Stimulated activated CD8-positive, alpha-beta memory T cell treated with anti-CD3 and anti-CD28 coated beads, Interleukin-7, amount 100 ng/mL, for 24 hours (primary cell): Measurements from ENCODE around the gene TMEM94.
"Not testable (repeated sequence)": the region's sequence is repeated elsewhere in the genome, so short reads cannot be mapped to it uniquely, and the experiment has no call there.

ENCODE experiments used
- DNase-seq: peaks from one replicate; pipeline ENCODE4 v3.0.0-alpha.2; 2020; ENCODE audit warnings: low read depth

The TMEM94 gene

GRCh38 chr17:75445896-75446295 lies 10.5 kb upstream of the TMEM94 start:
- not testable (repeated sequence) for DNase-seq

DNA sequence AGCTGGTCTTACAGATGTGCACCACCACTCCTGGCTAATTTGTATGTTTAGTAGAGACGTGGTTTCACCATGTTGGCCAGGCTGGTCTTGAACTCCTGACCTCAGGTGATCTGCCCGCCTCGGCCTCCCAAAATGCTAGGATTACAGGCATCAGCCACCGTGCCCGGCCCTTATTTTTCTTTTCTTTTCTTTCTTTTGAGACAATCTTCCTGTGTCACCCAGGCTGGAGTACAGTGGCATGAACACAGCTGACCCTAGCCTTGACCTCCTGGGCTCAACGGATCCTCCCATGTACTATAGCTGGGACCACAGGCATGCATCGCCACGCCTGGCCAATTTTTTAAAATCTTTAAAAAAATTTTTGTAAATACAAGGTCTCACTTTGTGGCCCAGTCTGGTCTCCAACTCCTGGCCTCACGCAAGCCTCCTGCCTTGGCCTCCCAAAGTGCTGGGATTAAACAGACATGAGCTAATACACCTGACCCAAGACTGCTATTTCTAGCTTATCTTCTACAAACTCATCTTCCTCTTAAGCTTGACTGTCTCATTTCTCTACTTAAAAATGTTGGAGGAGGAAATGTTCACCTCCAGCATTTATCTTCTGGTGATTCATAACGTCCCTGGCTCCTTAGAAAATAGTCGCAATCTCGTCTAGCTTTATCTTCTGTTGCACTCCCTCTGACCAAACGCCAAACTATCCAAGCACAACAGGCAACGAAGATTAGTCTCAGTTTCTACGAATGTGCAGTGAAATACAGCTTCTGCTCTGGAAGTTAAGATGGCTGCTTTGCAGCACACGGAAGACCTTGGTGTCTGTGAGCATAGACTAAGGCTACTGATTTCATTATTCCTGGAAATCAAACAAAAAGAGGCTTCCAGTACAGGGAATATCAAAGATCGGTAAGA lies 8.2 kb upstream of the TMEM94 start:
- DNase-seq: no peak

GRCh38 chr17:75450270-75450669 lies 6.2 kb upstream of the TMEM94 start:
- no peak for DNase-seq

- DNase-seq: no peak
These were observed 2.2 kb upstream of the TMEM94 start for GRCh38 chr17:75454193-75454592.

GRCh38 chr17:75454672-75455071 lies 1.8 kb upstream of the TMEM94 start:
- DNase-seq: not testable (repeated sequence)

- DNase-seq: no peak
These were observed 407 bp upstream of the TMEM94 start for GRCh38 chr17:75456039-75456416.

- no peak for DNase-seq
These were observed 716 bp downstream of the TMEM94 start for GRCh38 chr17:75457047-75457654.

GRCh38 chr17:75459246-75459589 lies 2.8 kb downstream of the TMEM94 start:
- no peak for DNase-seq

GRCh38 chr17:75459590-75460267 lies 3.3 kb downstream of the TMEM94 start:
- no peak for DNase-seq

GRCh38 chr17:75460295-75460694 lies 3.9 kb downstream of the TMEM94 start:
- DNase-seq: no peak

DNA sequence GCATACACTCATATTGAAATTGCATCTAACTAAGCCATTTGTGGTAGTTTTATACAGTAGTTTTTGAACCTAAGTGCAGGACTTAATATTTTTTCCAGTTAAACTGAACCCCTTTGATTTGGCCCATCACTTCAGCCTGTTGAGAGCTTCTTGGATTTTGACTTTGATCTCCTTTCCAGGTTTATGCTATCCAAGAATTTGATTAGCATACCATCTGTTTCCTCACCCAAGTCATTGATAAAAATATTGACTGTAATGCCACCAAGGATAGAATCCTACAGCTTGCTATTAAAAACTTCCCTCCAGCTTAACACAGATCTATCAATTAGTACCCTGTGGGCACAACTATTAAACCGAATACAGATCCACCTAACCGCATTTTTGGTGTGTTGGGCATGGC lies 7.2 kb downstream of the TMEM94 start:
- no peak for DNase-seq

DNA sequence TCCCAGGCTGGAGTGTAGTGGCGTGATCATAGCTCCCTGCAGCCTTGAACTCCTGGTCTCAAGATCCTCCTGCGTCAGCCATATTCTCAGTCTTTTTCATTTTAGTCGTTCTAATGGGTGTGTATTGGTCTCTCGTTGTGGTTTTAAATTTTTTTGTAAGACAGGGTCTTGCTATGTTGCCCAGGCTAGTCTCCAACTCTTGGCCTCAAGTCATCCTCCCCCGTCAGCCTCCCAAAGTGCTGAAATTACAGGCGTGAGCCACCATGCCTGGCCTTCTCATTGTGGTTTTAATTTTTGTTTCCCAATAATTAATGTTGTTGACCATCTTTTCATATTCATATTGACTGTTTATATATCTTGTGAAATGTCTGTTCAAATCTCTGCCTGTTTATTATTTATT lies 8.6 kb downstream of the TMEM94 start:
- DNase-seq: no peak

DNA sequence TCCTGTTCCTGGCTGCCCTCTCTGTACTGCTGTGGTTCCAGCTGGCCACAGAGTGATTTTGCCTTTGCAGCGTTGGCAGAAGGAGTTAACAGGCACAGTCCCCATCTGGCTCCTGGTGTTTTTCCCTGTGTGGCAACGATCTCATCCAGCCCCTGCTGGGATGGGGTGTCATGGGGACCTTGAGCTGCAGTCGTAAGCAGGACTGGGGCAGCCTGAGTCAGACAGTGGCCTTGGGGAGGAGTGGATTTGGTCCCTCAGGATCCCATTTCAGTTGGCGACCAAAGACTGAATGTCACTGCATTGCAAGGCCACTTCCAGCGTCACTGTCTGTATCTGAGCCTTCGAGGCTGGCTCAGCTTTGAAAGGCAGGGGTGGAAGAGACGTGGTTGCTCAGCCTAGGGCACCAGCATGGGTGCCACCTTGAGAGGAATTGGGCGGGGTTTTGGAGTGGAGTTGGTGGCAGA lies 11.9 kb downstream of the TMEM94 start:
- no peak for DNase-seq

GRCh38 chr17:75468779-75469373 lies 12.4 kb downstream of the TMEM94 start:
- no peak for DNase-seq

GRCh38 chr17:75471207-75471606 lies 14.8 kb downstream of the TMEM94 start:
- DNase-seq: no peak

DNA sequence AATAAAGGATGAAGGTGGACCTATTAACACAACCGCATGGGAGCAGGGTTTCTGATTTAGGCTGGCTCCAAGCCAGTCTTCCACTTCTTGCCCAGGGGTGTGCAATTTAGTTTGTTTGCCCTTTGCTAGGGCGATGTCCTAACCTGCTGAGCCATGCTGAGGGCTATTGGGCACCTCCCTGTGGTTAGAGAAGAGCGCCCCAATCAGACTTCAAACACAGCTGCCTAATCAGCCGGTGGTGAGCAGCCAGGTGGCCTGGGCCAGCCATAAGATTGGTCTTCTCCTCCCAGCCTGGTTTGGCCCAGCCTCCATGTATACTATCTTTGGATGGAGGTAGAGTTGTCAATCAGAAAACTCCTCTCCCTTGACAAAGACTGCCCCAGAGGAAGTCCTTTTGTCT lies 15.7 kb downstream of the TMEM94 start:
- DNase-seq: no peak

- DNase-seq: no peak
These were observed 16.8 kb downstream of the TMEM94 start for GRCh38 chr17:75473246-75473645.

DNA sequence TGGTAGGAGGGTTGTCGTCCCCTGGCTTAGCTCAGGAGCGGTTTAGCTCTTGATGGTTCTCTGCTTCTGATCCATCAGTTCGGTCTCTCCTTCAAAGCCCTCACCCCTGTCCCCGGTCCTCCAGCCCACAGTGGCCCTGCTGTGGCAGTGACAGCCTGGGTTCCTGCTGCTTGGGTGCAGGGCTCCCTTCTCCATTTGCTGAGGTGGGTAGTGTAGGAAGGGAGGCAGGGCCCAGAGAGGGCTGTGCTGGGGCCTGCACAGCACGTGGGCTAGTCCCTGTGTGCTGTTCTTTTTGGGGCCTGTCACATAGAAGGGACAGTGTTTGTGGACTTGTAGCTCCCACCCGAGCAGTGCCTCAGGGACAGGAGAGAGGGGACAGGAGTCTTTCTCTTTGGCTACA lies 18.3 kb downstream of the TMEM94 start:
- DNase-seq: no peak

GRCh38 chr17:75475144-75475835 lies 18.9 kb downstream of the TMEM94 start:
- DNase-seq: no peak

- DNase-seq: no peak
These were observed 19.4 kb downstream of the TMEM94 start for GRCh38 chr17:75475851-75476250.

DNA sequence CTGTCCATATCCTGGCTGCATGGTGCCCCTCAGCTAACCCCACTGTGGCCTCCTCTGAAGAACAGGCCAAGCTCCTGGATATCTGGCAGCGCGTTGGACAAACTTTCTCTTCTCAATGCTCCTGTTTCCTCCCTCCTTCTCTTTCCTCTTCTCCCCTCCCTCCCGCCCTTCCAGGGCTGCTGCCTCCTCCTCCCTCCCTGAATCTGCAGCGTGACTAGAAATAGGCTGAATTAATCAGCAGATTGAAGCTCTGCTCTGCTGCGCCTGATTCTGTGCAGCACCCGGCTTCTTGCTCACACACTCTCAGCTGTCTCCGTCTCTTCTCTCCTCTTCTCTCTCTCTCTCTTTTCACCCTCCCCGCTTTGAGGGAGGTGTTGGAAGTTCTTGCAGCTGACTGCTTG lies 19.8 kb downstream of the TMEM94 start:
- no peak for DNase-seq
